H1 (cell line): ENCODE measurements around the gene R3HDM2. TPM values are rescaled to one million over a fixed set of nuclear protein-coding genes. Genes with fewer than 3 reads are reported as not detected.

Experiments used
- ASH2L ChIP-seq: fragments of 200-600, 300-600 bp; sonication (generic); IDR thresholded peaks from one replicate; pipeline ENCODE4 v1.7.1; 2017; ENCODE audit warnings: low read length
- polyA plus RNA-seq, 7 experiments: library from polyadenylated mRNA; depleted of rRNA in 3 of 7; stranded (reverse) in 5 of 7; unstranded in 2 of 7; fragments of >200 nt in 5 of 7; fragments of 200-250 nt in 2 of 7; gene quantifications; 1 replicate in 5 of 7; 2 replicates in 1 of 7; 4 replicates in 1 of 7; pipeline versions ENCODE4 v1.2.1 to v1.2.3, GENCODE V29; 2011 to 2013; ENCODE audit warnings: missing spikeins in 2 of 7, mixed read lengths in 2 of 7
- total RNA-seq: library from RNA; stranded (reverse); fragmentation: NEBNext Ultra II Directional; extraction: Animal tissue kit (Norgen Biotek cat#: 25700); gene quantifications from 2 replicates; pipeline ENCODE4 v1.2.1, GENCODE V29; 2021

Gene R3HDM2
- total and polyA plus RNA-seq, 2 of the 8 experiments (the other 6 are each of a cell fraction or from before 2014, with no cell fraction given): 25.6 to 27.0 TPM

GRCh38 chr12:57464569-57464968 is 33.7 kb upstream of the R3HDM2 start (continued):
- no peak for TF ChIP-seq ASH2L
